Endothelial cell (in vitro differentiated cells): ENCODE data around the gene ATXN10. TPM values are rescaled to one million over a fixed set of nuclear protein-coding genes. Genes with fewer than 3 reads are reported as not detected.

Experiments used
- DNase-seq: peaks from one replicate; pipeline ENCODE4 v3.0.0; 2021; ENCODE audit warnings: low spot score
- H3K27ac Mint-ChIP-seq: one replicate; pipeline ENCODE4 v1.8.0; 2021; ENCODE audit warnings: mixed read lengths, inconsistent platforms; ENCODE audit not compliant: unreplicated experiment
- H3K27me3 Mint-ChIP-seq: one replicate; pipeline ENCODE4 v1.8.0; 2021; ENCODE audit warnings: mild to moderate bottlenecking, moderate library complexity, mixed read lengths, inconsistent platforms; ENCODE audit not compliant: unreplicated experiment
- H3K36me3 Mint-ChIP-seq: one replicate; pipeline ENCODE4 v1.8.0; 2021; ENCODE audit warnings: mild to moderate bottlenecking, low read depth, mixed read lengths, inconsistent platforms; ENCODE audit not compliant: unreplicated experiment
- H3K4me1 Mint-ChIP-seq: one replicate; pipeline ENCODE4 v1.8.0; 2021; ENCODE audit warnings: mild to moderate bottlenecking, mixed read lengths, inconsistent platforms; ENCODE audit not compliant: unreplicated experiment
- H3K4me3 Mint-ChIP-seq: one replicate; pipeline ENCODE4 v1.8.0; 2021; ENCODE audit warnings: mild to moderate bottlenecking, mixed read lengths, inconsistent platforms; ENCODE audit not compliant: unreplicated experiment
- H3K9me3 Mint-ChIP-seq: one replicate; pipeline ENCODE4 v1.8.0; 2021; ENCODE audit warnings: mixed read lengths, inconsistent platforms; ENCODE audit not compliant: unreplicated experiment
- total RNA-seq: library from RNA; stranded (reverse); fragmentation: NEBNext Ultra II Directional; extraction: Animal tissue kit (Norgen Biotek cat#: 25700); gene quantifications from one replicate; pipeline ENCODE4 v1.2.1, GENCODE V29; 2021; ENCODE audit not compliant: unreplicated experiment
- TF ChIP-seq, protein P1 (sequence below): fragments of 200-600 bp; sonication (generic); IDR thresholded peaks from one replicate; pipeline ENCODE4 v1.5.0; 2021; ENCODE audit warnings: antibody characterized with exemption; ENCODE audit not compliant: unreplicated experiment

The ATXN10 gene
- total RNA-seq, 1 donor from 2014 or later: 152 TPM

DNA sequence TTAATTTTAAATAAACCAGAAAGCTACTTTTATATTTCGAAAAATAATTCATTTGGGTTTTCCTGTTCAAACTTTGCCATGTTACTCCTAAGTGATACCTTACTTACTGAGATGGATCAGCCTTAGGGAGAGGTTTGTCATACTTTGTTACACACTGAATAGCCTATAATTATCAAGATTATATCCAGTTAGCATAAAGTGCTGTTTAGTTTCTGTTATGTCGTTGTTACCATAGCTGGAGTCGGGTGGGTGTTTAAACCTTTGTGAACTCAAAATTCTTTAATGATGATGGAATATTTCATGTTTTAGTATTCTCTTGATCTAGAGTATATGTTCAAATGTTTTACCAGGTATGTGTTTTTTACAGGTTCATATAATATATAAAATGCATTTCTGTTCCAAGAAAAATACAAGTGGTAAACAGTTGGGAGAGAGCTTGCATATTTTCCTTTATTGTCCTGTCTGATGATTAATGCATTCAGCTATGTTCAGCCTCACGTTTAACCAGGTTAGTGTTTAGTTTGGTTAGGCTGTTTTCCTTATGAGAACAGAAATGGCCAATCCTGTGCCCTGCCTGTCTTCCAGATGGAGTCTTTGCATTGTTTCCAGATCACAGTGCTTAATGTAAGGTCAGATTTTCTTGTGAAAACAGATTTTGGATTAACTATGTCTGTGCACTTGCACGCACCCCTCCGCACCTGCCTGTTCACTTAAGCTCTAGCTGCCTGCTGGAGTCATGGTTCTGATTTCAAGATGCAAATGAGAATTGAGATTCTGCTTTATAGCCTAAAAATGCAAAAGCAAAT lies 105.6 kb downstream of the ATXN10 start:
- TF ChIP-seq, protein P1, sequence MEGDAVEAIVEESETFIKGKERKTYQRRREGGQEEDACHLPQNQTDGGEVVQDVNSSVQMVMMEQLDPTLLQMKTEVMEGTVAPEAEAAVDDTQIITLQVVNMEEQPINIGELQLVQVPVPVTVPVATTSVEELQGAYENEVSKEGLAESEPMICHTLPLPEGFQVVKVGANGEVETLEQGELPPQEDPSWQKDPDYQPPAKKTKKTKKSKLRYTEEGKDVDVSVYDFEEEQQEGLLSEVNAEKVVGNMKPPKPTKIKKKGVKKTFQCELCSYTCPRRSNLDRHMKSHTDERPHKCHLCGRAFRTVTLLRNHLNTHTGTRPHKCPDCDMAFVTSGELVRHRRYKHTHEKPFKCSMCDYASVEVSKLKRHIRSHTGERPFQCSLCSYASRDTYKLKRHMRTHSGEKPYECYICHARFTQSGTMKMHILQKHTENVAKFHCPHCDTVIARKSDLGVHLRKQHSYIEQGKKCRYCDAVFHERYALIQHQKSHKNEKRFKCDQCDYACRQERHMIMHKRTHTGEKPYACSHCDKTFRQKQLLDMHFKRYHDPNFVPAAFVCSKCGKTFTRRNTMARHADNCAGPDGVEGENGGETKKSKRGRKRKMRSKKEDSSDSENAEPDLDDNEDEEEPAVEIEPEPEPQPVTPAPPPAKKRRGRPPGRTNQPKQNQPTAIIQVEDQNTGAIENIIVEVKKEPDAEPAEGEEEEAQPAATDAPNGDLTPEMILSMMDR: no peak
- no peaks in the 10 kb centered on the region for H3K4me1 Mint-ChIP-seq
- no peak overlapping the region for H3K4me3 Mint-ChIP-seq

GRCh38 chr22:45777852-45778375 lies 106.3 kb downstream of the ATXN10 start:
- Mint-ChIP-seq H3K27me3 (no peaks in the 10 kb centered on the region), H3K27ac (no peak overlapping the region), H3K4me3 (no peak overlapping the region), H3K9me3 (no peaks in the 10 kb centered on the region), H3K4me1 (no peaks in the 10 kb centered on the region), H3K36me3 (no peaks in the 10 kb centered on the region)
- no peak for DNase-seq
- TF ChIP-seq, protein P1: no peak

More for the DNA sequence above, 105.6 kb downstream of the ATXN10 start:
- no peaks in the 10 kb centered on the region for H3K36me3 Mint-ChIP-seq
- DNase-seq: no peak
- H3K27me3 Mint-ChIP-seq: no peaks in the 10 kb centered on the region
- no peaks in the 10 kb centered on the region for H3K9me3 Mint-ChIP-seq
- H3K27ac Mint-ChIP-seq: no peak overlapping the region

DNA sequence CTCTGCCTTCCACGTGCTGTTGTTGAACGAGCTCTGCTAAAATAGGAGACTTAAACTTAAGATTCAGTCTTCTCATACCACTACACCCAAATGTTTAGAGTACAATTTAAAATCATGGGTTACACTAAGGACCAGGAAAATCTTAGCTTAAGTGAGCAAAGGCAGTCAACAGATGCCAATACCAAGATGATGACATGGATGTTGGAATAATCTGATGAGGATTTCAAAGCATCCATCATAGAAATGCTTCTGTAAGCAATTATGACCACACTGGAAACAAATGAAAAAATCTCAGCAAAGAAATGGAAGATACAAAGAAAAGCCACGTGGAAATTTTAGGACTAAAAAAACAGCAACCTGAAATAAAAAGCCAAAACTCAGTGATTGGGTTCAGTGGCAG lies 109.8 kb downstream of the ATXN10 start:
- Mint-ChIP-seq H3K27ac (no peak overlapping the region), H3K36me3 (peaks cover 3% of the 10 kb centered on the region), H3K4me3 (no peak overlapping the region), H3K9me3 (no peaks in the 10 kb centered on the region), H3K4me1 (no peaks in the 10 kb centered on the region), H3K27me3 (no peaks in the 10 kb centered on the region)
- no peak for DNase-seq
- TF ChIP-seq, protein P1: no peak

DNA sequence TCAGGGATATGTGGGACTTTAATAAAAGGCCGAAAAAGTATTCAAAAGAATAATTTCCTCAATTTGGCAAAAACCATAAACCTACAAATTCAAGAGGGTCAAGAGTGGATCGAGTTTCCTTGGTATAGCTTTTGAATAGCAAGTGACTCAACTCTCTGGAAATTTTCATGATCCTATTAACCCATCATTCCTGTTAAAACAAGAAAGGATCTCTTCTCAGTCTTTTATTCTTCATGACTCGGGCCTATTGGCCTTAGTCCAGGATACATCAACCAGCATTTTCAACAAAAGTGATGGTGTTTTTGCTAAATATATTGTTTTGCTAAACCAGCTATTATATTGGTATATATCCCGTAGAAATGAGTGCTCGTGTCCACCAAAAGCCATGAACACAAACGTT lies 110.3 kb downstream of the ATXN10 start:
- Mint-ChIP-seq H3K27me3 (no peaks in the 10 kb centered on the region), H3K4me3 (no peak overlapping the region), H3K27ac (no peak overlapping the region), H3K4me1 (no peaks in the 10 kb centered on the region), H3K36me3 (peaks cover 3% of the 10 kb centered on the region), H3K9me3 (no peaks in the 10 kb centered on the region)
- DNase-seq: no peak
- TF ChIP-seq, protein P1: no peak

DNA sequence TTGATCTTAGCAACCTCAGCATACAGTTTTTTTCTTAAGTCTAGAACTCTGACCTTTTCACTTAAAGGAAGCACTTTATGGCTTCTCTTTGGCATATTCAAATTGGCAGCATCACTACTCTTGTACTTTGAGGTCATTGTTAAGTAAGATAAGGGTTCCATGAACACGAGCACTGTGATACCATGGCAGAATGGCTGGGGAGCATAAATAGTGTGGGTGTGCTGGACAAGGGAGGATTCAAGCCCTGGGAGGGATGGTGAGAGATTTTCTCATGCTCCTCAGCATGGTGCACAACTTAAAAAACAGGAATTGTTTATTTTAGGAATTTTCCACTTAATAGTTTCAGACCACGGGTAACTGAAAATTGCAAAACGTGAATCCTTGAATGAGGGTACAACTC lies 111.4 kb downstream of the ATXN10 start:
- Mint-ChIP-seq H3K9me3 (no peaks in the 10 kb centered on the region), H3K36me3 (peaks cover 5% of the 10 kb centered on the region), H3K27ac (no peak overlapping the region), H3K4me1 (no peaks in the 10 kb centered on the region), H3K27me3 (no peaks in the 10 kb centered on the region), H3K4me3 (no peak overlapping the region)
- TF ChIP-seq, protein P1: no peak
- no peak for DNase-seq
